H9 (cell line): ENCODE measurements around the gene GRB14. TPM values are rescaled to one million over a fixed set of nuclear protein-coding genes. Genes with fewer than 3 reads are reported as not detected.

ENCODE experiments used
- DNase-seq: peaks from one replicate; pipeline ENCODE4 v3.0.0-alpha.2; 2017
- H2AFZ ChIP-seq: one replicate; pipeline ENCODE4 v1.6.1; 2013; ENCODE audit warnings: mild to moderate bottlenecking, low read length, control low read depth, moderate library complexity
- H2AK5ac ChIP-seq: 2 replicates; pipeline ENCODE4 v1.6.1; 2013; ENCODE audit warnings: low read length, control low read depth, mixed read lengths; ENCODE audit not compliant: insufficient read length
- H2BK120ac ChIP-seq: one replicate; pipeline ENCODE4 v1.6.1; 2013; ENCODE audit warnings: low read depth, mild to moderate bottlenecking, low read length, control low read depth, inconsistent platforms; ENCODE audit not compliant: poor library complexity, severe bottlenecking
- H2BK12ac ChIP-seq: 2 replicates; pipeline ENCODE4 v1.6.1; 2013; ENCODE audit warnings: low read length, control low read depth, mixed read lengths, low read depth; ENCODE audit not compliant: insufficient read length
- H2BK15ac ChIP-seq: 2 replicates; pipeline ENCODE4 v1.6.1; 2013; ENCODE audit warnings: low read depth, low read length, control low read depth
- H2BK20ac ChIP-seq: one replicate; pipeline ENCODE4 v1.6.1; 2013; ENCODE audit warnings: low read depth, mild to moderate bottlenecking, low read length, control low read depth, inconsistent platforms; ENCODE audit not compliant: poor library complexity, severe bottlenecking
- H2BK5ac ChIP-seq: 2 replicates; pipeline ENCODE4 v1.6.1; 2013; ENCODE audit warnings: low read length, control low read depth, mixed read lengths; ENCODE audit not compliant: insufficient read length
- H3K14ac ChIP-seq: 2 replicates; pipeline ENCODE4 v1.6.1; 2013; ENCODE audit warnings: low read length, control low read depth; ENCODE audit not compliant: insufficient read depth
- H3K18ac ChIP-seq: 2 replicates; pipeline ENCODE4 v1.6.1; 2013; ENCODE audit warnings: low read depth, mild to moderate bottlenecking, mixed read lengths, low read length, control low read depth; ENCODE audit not compliant: insufficient read length
- H3K23ac ChIP-seq: 2 replicates; pipeline ENCODE4 v1.6.1; 2013; ENCODE audit warnings: low read length, control low read depth, mixed read lengths, low read depth; ENCODE audit not compliant: insufficient read length
- H3K23me2 ChIP-seq: 2 replicates; pipeline ENCODE4 v1.6.1; 2013; ENCODE audit warnings: low read depth, mild to moderate bottlenecking, mixed read lengths, low read length, control low read depth; ENCODE audit not compliant: insufficient read length, poor library complexity, severe bottlenecking
- H3K27ac ChIP-seq: 2 replicates; pipeline ENCODE4 v1.5.1; 2013; ENCODE audit warnings: low read length, control low read depth, mixed read lengths, low read depth; ENCODE audit not compliant: insufficient read length
- H3K27me3 ChIP-seq: 2 replicates; pipeline ENCODE4 v1.6.1; 2013; ENCODE audit warnings: low read length, control low read depth, inconsistent platforms; ENCODE audit not compliant: insufficient read depth
- H3K4ac ChIP-seq: 2 replicates; pipeline ENCODE4 v1.6.1; 2013; ENCODE audit warnings: low read depth, mild to moderate bottlenecking, control low read depth, inconsistent platforms, low read length, moderate library complexity
- H3K4me1 ChIP-seq: 2 replicates; pipeline ENCODE4 v1.6.1; 2013; ENCODE audit warnings: low read length, control low read depth, inconsistent platforms; ENCODE audit not compliant: insufficient read depth
- H3K4me2 ChIP-seq: 2 replicates; pipeline ENCODE4 v1.6.1; 2013; ENCODE audit warnings: low read length, control low read depth, mixed read lengths; ENCODE audit not compliant: insufficient read length, insufficient read depth
- H3K56ac ChIP-seq: 2 replicates; pipeline ENCODE4 v1.6.1; 2013; ENCODE audit warnings: low read depth, mild to moderate bottlenecking, mixed read lengths, low read length, control low read depth; ENCODE audit not compliant: insufficient read length
- H3K79me1 ChIP-seq: 2 replicates; pipeline ENCODE4 v1.6.1; 2013; ENCODE audit warnings: low read depth, mild to moderate bottlenecking, moderate library complexity, low read length, control low read depth, inconsistent platforms; ENCODE audit not compliant: insufficient read depth, poor library complexity, severe bottlenecking
- H3K79me2 ChIP-seq: 2 replicates; pipeline ENCODE4 v1.6.1; 2013; ENCODE audit warnings: low read length, control low read depth, inconsistent platforms; ENCODE audit not compliant: insufficient read depth
- H3K9ac ChIP-seq: 2 replicates; pipeline ENCODE4 v1.6.1; 2013; ENCODE audit warnings: low read length, control low read depth, mixed read lengths; ENCODE audit not compliant: insufficient read length; ENCODE audit errors: extremely low read depth
- H3K9me3 ChIP-seq: one replicate; pipeline ENCODE4 v1.6.1; 2013; ENCODE audit warnings: low read depth, low read length, inconsistent platforms; ENCODE audit not compliant: control insufficient read depth
- H3T11ph ChIP-seq: one replicate; pipeline ENCODE4 v1.6.1; 2013; ENCODE audit warnings: mild to moderate bottlenecking, low read length, control low read depth, inconsistent platforms
- H4K20me1 ChIP-seq: one replicate; pipeline ENCODE4 v1.6.1; 2013; ENCODE audit not compliant: control insufficient read depth, insufficient read length, insufficient read depth
- H4K5ac ChIP-seq: 2 replicates; pipeline ENCODE4 v1.6.1; 2013; ENCODE audit warnings: low read depth, mild to moderate bottlenecking, mixed read lengths, low read length, control low read depth; ENCODE audit not compliant: insufficient read length
- H4K8ac ChIP-seq: replicated peaks from 2 replicates; pipeline ENCODE4 v1.6.1; 2013; ENCODE audit warnings: low read length, control low read depth, mixed read lengths, low read depth; ENCODE audit not compliant: insufficient read length
- H4K91ac ChIP-seq: 2 replicates; pipeline ENCODE4 v1.6.1; 2013; ENCODE audit warnings: low read depth, mild to moderate bottlenecking, moderate library complexity, mixed read lengths, low read length, control low read depth; ENCODE audit not compliant: insufficient read length
- H3K27ac Mint-ChIP-seq, 3 experiments: 2 replicates in 2 of 3; 3 replicates in 1 of 3; pipeline ENCODE4 v1.8.0; 2020 to 2021; ENCODE audit warnings: mixed read lengths in 3 of 3, mild to moderate bottlenecking in 1 of 3, moderate library complexity in 1 of 3
- H3K27me3 Mint-ChIP-seq: 2 replicates; pipeline ENCODE4 v1.8.0; 2021; ENCODE audit warnings: low read depth, mild to moderate bottlenecking, moderate library complexity, mixed read lengths
- H3K36me3 Mint-ChIP-seq, 3 experiments: 2 replicates in 2 of 3; 3 replicates in 1 of 3; pipeline ENCODE4 v1.8.0; 2020 to 2021; ENCODE audit warnings: low read depth in 3 of 3, mixed read lengths in 3 of 3; ENCODE audit not compliant: insufficient read depth in 1 of 3
- H3K4me1 Mint-ChIP-seq, 2 experiments: 2 replicates each; pipeline ENCODE4 v1.8.0; 2020; ENCODE audit warnings: mixed read lengths in 2 of 2
- H3K4me3 Mint-ChIP-seq, 2 experiments: 2 replicates in 1 of 2; 3 replicates in 1 of 2; pipeline ENCODE4 v1.8.0; 2020 to 2021; ENCODE audit warnings: mild to moderate bottlenecking in 2 of 2, mixed read lengths in 2 of 2, moderate library complexity in 1 of 2
- H3K9me3 Mint-ChIP-seq, 2 experiments: 2 replicates in 1 of 2; 3 replicates in 1 of 2; pipeline ENCODE4 v1.8.0; 2020; ENCODE audit warnings: mild to moderate bottlenecking in 2 of 2, mixed read lengths in 2 of 2, moderate library complexity in 1 of 2
- CTCF ChIP-seq: fragments of 200-600 bp; sonication (generic); conservative IDR thresholded peaks from 3 replicates; pipeline ENCODE4 v1.8.0; 2021; ENCODE audit warnings: antibody characterized with exemption, mild to moderate bottlenecking
- WGBS: extraction: QIAGEN DNeasy Blood & Tissue Kit; methylation state at CpG from one replicate; pipeline ENCODE4 v1.1.7; 2013; ENCODE audit warnings: missing lambda C conversion rate, low lambda C conversion rate, mixed read lengths; ENCODE audit not compliant: insufficient read length; ENCODE audit errors: extremely low coverage; 5-methylcytosine and 5-hydroxymethylcytosine counted together
- total RNA-seq: library from RNA; stranded (reverse); gene quantifications from 2 replicates; pipeline ENCODE4 v1.2.1, GENCODE V29; 2021

The GRB14 gene
- total RNA-seq, 1 experiment from 2014 or later, result 7.6 TPM

- no peak overlapping the region for H4K5ac ChIP-seq
- no peak overlapping the region for H3K4me3 Mint-ChIP-seq
Observed at GRCh38 chr2:164561991-164562390, 59.3 kb downstream of the GRB14 start.

More at GRCh38 chr2:164561991-164562390, 59.3 kb downstream of the GRB14 start:
- Histone ChIP-seq H2BK15ac (no peak overlapping the region), H2BK20ac (no peak overlapping the region), H2AK5ac (no peak overlapping the region), H3K23me2 (no peaks in the 10 kb centered on the region), H3K9ac (no peak overlapping the region), H3K4ac (no peak overlapping the region), H3K23ac (no peak overlapping the region), H4K8ac (no peak overlapping the region), H3K27ac (no peak overlapping the region), H3K4me1 (no peaks in the 10 kb centered on the region), H3K56ac (no peak overlapping the region), H3K9me3 (no peaks in the 10 kb centered on the region), H3K14ac (no peak overlapping the region), H3K4me2 (no peak overlapping the region), H3K79me1 (no peaks in the 10 kb centered on the region), H4K91ac (no peak overlapping the region), H4K20me1 (no peaks in the 10 kb centered on the region), H2AFZ (no peak overlapping the region), H3T11ph (no peak overlapping the region), H3K18ac (no peak overlapping the region), H3K79me2 (no peaks in the 10 kb centered on the region), H3K27me3 (no peaks in the 10 kb centered on the region), H2BK120ac (no peak overlapping the region), H2BK5ac (no peak overlapping the region), H2BK12ac (no peak overlapping the region)
- WGBS, result no CpG with 5 or more reads among the region's 4 CpGs
- DNase-seq, result no peak
- no peaks in the 10 kb centered on the region for H3K27me3 Mint-ChIP-seq
- H3K4me1 Mint-ChIP-seq, result peaks cover 0 to 2% of the 10 kb centered on the region in 2 experiments; a peak in 1 of 4 replicates
- H3K36me3 Mint-ChIP-seq, result no peaks in the 10 kb centered on the region; a peak in 1 of 7 replicates
- H3K27ac Mint-ChIP-seq, result no peak overlapping the region
- no peak for TF ChIP-seq CTCF
- no peaks in the 10 kb centered on the region for H3K9me3 Mint-ChIP-seq
